ENCODE data around the gene SGMS1. TPM values are rescaled to one million over a fixed set of nuclear protein-coding genes. Genes with fewer than 3 reads are reported as not detected.
A peak's percentile ranks its signal among the peaks of the same experiment; 100 is the strongest.

The SGMS1 gene
- total and polyA plus RNA-seq, 2 donors (not counting 3 experiments of a cell fraction or from before 2014, with no cell fraction given): 9.7 to 23.7 TPM

DNA sequence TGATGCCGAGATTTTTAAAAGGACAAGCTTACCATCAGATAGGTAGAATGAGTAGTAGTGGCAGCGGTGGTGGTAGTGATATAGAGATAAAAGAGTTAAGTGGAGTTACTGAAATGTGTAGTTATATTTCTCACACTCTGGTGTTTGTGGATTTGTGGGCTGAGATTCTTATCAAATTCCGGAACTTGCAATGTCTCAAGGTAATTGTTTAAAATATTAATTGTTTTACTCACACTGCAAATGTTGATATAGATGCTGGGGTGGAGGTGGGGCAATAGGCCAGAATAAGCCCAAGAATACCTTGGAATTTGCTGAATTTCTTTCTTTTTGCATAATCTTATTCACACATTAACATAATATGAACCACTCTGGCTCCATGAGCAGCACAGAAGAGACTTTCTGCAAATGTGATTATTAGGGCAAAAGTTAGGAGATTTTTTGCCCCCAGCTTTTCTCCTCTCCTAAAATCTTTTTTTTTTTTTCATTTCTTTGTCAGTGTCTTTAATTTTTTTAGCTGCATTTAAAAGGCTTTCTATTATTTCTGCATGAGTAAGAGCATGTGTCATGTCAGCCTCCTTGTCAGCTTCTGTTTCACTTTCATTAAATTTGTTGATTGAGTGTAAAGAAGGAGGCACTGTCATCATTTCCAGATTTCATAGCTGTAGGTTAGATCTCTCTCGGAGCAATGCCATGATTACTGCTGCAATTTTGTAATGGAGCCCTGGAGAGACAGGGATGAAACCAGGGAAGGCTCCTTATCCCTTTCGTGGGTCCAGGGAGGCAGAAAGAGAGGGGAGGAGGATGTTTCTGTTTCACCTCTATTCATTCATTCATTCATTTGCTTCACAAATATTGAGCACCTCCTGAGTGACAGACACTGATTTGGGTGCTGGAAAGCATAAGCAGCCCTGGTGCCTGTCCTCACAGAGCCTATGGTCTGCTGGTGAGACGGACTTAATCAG, 13.1 kb upstream of the SGMS1 start:
- dilution Hi-C loops (cut with MboI; ENCODE audit: extremely low pct_ligation_motif_present, low sequenced_read_pairs): no loop called here

DNA sequence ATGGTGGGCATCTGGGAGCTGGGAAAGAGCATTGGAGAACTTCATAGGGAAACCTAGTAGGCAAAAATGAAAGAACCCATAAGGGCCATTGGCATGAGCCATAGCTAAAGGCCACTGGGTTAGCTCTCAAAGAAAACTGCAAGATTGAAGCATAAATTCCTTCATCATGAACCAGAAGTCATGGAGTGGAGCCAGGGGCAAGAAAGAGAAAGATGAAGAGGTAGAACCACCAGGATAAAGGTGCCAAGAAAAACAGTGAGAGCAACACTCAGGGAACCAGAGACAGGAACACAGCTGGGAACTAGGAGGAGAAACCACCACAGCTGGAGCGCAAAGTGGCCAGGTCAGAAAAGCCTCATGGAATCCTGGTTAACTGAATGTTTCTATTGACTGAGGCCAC, 11.5 kb upstream of the SGMS1 start:
- Histone ChIP-seq H3K9me1 (replicated peaks; ENCODE audit: control insufficient read depth, extremely low read depth, insufficient read depth, low read length) (no peaks in the 10 kb centered on the region), H3K36me3 (ENCODE audit: control insufficient read depth in 2 of 2, extremely low read depth in 1 of 2, insufficient read depth in 2 of 2, low read length in 2 of 2) (no peaks in the 10 kb centered on the region), H3K4me1 (ENCODE audit: control insufficient read depth, extremely low read depth, insufficient read depth, low read length) (peaks cover 3% of the 10 kb centered on the region), H3K4me2 (ENCODE audit: insufficient read depth, low read length) (no peak overlapping the region), H4K20me1 (replicated peaks; ENCODE audit: control insufficient read depth, extremely low read depth, insufficient read depth, low read length) (no peaks in the 10 kb centered on the region), H3K9ac (replicated peaks; ENCODE audit: extremely low read depth, insufficient read depth, low read length) (no peak overlapping the region), H2AFZ (ENCODE audit: low read depth, low read length) (no peak overlapping the region), H3K79me2 (ENCODE audit: control insufficient read depth, insufficient read depth, low read length) (no peaks in the 10 kb centered on the region), H3K4me3 (replicated peaks in 1 of 3; ENCODE audit: insufficient read depth in 1 of 3, low read depth in 1 of 3, low read length in 3 of 3) (no peak overlapping the region), H3K27ac (ENCODE audit: insufficient read depth, low read depth, low read length) (no peak overlapping the region), H3K27me3 (ENCODE audit: control insufficient read depth in 2 of 2, insufficient read depth in 2 of 2, low read length in 2 of 2) (peaks cover 2 to 4% of the 10 kb centered on the region in 2 experiments), H3K9me3 (replicated peaks; ENCODE audit: control insufficient read depth, insufficient read depth, low read length) (no peaks in the 10 kb centered on the region)
- dilution Hi-C loops (cut with MboI; ENCODE audit: extremely low pct_ligation_motif_present, low sequenced_read_pairs) (no loop called here), intact Hi-C loops (cut with micrococcal nuclease) (no loop called here)
- no TSS peak for BruUV-seq (replicated peaks)
- TF ChIP-seq POLR2AphosphoS5 (IDR thresholded peaks at IDR 0.05; ENCODE audit: insufficient read depth, low read depth, low read length) (no peak), JUN (IDR thresholded peaks at IDR 0.05; ENCODE audit: borderline replicate concordance, insufficient read depth, insufficient read length, low read depth) (no peak), GATA2 (IDR thresholded peaks at IDR 0.05; ENCODE audit: insufficient read depth, insufficient read length, low read depth, low read length) (no peak), EZH2 (IDR thresholded peaks at IDR 0.05; ENCODE audit: borderline replicate concordance, low read depth, low read length, severe bottlenecking) (no peak), MYC (IDR thresholded peaks at IDR 0.05; ENCODE audit: low read depth, low read length) (no peak)
- TF ChIP-seq, protein P1, sequence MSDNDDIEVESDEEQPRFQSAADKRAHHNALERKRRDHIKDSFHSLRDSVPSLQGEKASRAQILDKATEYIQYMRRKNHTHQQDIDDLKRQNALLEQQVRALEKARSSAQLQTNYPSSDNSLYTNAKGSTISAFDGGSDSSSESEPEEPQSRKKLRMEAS (IDR thresholded peaks at IDR 0.05; ENCODE audit: insufficient read depth, insufficient read length): no peak
- TF ChIP-seq, protein P2, sequence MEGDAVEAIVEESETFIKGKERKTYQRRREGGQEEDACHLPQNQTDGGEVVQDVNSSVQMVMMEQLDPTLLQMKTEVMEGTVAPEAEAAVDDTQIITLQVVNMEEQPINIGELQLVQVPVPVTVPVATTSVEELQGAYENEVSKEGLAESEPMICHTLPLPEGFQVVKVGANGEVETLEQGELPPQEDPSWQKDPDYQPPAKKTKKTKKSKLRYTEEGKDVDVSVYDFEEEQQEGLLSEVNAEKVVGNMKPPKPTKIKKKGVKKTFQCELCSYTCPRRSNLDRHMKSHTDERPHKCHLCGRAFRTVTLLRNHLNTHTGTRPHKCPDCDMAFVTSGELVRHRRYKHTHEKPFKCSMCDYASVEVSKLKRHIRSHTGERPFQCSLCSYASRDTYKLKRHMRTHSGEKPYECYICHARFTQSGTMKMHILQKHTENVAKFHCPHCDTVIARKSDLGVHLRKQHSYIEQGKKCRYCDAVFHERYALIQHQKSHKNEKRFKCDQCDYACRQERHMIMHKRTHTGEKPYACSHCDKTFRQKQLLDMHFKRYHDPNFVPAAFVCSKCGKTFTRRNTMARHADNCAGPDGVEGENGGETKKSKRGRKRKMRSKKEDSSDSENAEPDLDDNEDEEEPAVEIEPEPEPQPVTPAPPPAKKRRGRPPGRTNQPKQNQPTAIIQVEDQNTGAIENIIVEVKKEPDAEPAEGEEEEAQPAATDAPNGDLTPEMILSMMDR (IDR thresholded peaks at IDR 0.05; ENCODE audit: extremely low read depth in 1 of 2, insufficient read depth in 1 of 2, low read depth in 1 of 2, low read length in 2 of 2): no peak
- FAIRE-seq: no peak
- peak; percentile 11 for DNase-seq (ENCODE audit: low read depth, low spot score)
- POLR2A ChIA-PET: no interaction called here
- CTCF ChIA-PET: interaction anchor here (0.6 to 2.8 kb wide), 6 partner anchors 10 to 360 kb away, joined by 3 to 12 read pairs (median 4); no protein-coding TSS in a partner anchor

More for the DNA sequence above, 13.1 kb upstream of the SGMS1 start:
- Histone ChIP-seq H3K36me3 (ENCODE audit: control insufficient read depth in 2 of 2, extremely low read depth in 1 of 2, insufficient read depth in 2 of 2, low read length in 2 of 2) (no peaks in the 10 kb centered on the region), H3K27ac (ENCODE audit: insufficient read depth, low read depth, low read length) (no peak overlapping the region), H4K20me1 (replicated peaks; ENCODE audit: control insufficient read depth, extremely low read depth, insufficient read depth, low read length) (no peaks in the 10 kb centered on the region), H3K9ac (replicated peaks; ENCODE audit: extremely low read depth, insufficient read depth, low read length) (no peak overlapping the region), H3K9me3 (replicated peaks; ENCODE audit: control insufficient read depth, insufficient read depth, low read length) (no peaks in the 10 kb centered on the region), H3K4me3 (replicated peaks in 1 of 3; ENCODE audit: insufficient read depth in 1 of 3, low read depth in 1 of 3, low read length in 3 of 3) (no peak overlapping the region), H3K27me3 (ENCODE audit: control insufficient read depth in 2 of 2, insufficient read depth in 2 of 2, low read length in 2 of 2) (peaks cover 2 to 4% of the 10 kb centered on the region in 2 experiments), H3K4me1 (ENCODE audit: control insufficient read depth, extremely low read depth, insufficient read depth, low read length) (peaks cover 3% of the 10 kb centered on the region), H3K4me2 (ENCODE audit: insufficient read depth, low read length) (no peak overlapping the region), H2AFZ (ENCODE audit: low read depth, low read length) (no peak overlapping the region), H3K79me2 (ENCODE audit: control insufficient read depth, insufficient read depth, low read length) (no peaks in the 10 kb centered on the region), H3K9me1 (replicated peaks; ENCODE audit: control insufficient read depth, extremely low read depth, insufficient read depth, low read length) (no peaks in the 10 kb centered on the region)
- BruUV-seq (replicated peaks): no TSS peak
- CTCF ChIA-PET: interaction anchor here (1.0 to 2.8 kb wide), 6 partner anchors 8 to 269 kb away, joined by 3 to 12 read pairs (median 5); no protein-coding TSS in a partner anchor
- TF ChIP-seq POLR2AphosphoS5 (IDR thresholded peaks at IDR 0.05; ENCODE audit: insufficient read depth, low read depth, low read length) (no peak), GATA2 (IDR thresholded peaks at IDR 0.05; ENCODE audit: insufficient read depth, insufficient read length, low read depth, low read length) (peak; percentile 56)
- POLR2A ChIA-PET: no interaction called here
- no peak for DNase-seq (ENCODE audit: low read depth, low spot score)
- intact Hi-C loops (cut with micrococcal nuclease): no loop called here
- FAIRE-seq: no peak

Data from endothelial cell of umbilical vein (primary cell).